Karpas-422 (cell line): ENCODE data around the gene CRYBB1. TPM values are rescaled to one million over a fixed set of nuclear protein-coding genes. Genes with fewer than 3 reads are reported as not detected.
A peak's percentile ranks its signal among the peaks of the same experiment; 100 is the strongest.

ENCODE experiments used
- DNase-seq: peaks from one replicate; pipeline ENCODE4 v3.0.0-alpha.2; 2015
- H2AFZ ChIP-seq: fragments of 200-600 bp; sonication (generic); 2 replicates; pipeline ENCODE4 v1.6.1; 2014; ENCODE audit warnings: antibody characterized with exemption, low read length, mixed read lengths
- H3K27ac ChIP-seq: fragments of 200-600 bp; sonication (generic); 2 replicates; pipeline ENCODE4 v1.5.1; 2014; ENCODE audit warnings: mild to moderate bottlenecking, low read length, moderate library complexity
- H3K27me3 ChIP-seq: fragments of 200-600 bp; sonication (generic); 2 replicates; pipeline ENCODE4 v1.6.1; 2014; ENCODE audit warnings: low read length, mixed read lengths
- H3K36me3 ChIP-seq: fragments of 200-600 bp; sonication (generic); 2 replicates; pipeline ENCODE4 v1.6.1; 2014; ENCODE audit warnings: low read length, mixed read lengths; ENCODE audit not compliant: insufficient read depth
- H3K4me1 ChIP-seq: fragments of 200-600 bp; sonication (generic); 2 replicates; pipeline ENCODE4 v1.6.1; 2014; ENCODE audit warnings: mild to moderate bottlenecking, low read length, mixed read lengths
- H3K4me2 ChIP-seq: fragments of 200-600 bp; sonication (generic); 2 replicates; pipeline ENCODE4 v1.6.1; 2014; ENCODE audit warnings: low read length, low read depth, mild to moderate bottlenecking; ENCODE audit not compliant: poor library complexity, severe bottlenecking
- H3K4me3 ChIP-seq: fragments of 200-600 bp; sonication (generic); 2 replicates; pipeline ENCODE4 v1.5.1; 2014; ENCODE audit warnings: mild to moderate bottlenecking, antibody characterized with exemption, low read length, mixed read lengths
- H3K79me2 ChIP-seq: fragments of 200-600 bp; sonication (generic); 2 replicates; pipeline ENCODE4 v1.6.1; 2014; ENCODE audit warnings: mild to moderate bottlenecking, low read length, mixed read lengths
- H3K9ac ChIP-seq: fragments of 200-600 bp; sonication (generic); 2 replicates; pipeline ENCODE4 v1.6.0; 2014; ENCODE audit warnings: low read length
- H3K9me2 ChIP-seq: fragments of 200-600 bp; sonication (generic), shearing (Covaris generic); replicated peaks from 2 replicates; pipeline ENCODE4 v1.6.0; 2014; ENCODE audit warnings: mild to moderate bottlenecking, low read length, moderate library complexity; ENCODE audit not compliant: insufficient read depth
- H3K9me3 ChIP-seq: fragments of 300-700, 200-600 bp; sonication (generic); 2 replicates; pipeline ENCODE4 v1.6.1; 2014; ENCODE audit warnings: low read length, mixed read lengths
- H4K20me1 ChIP-seq: fragments of 200-600 bp; sonication (generic); 2 replicates; pipeline ENCODE4 v1.6.1; 2014; ENCODE audit warnings: mild to moderate bottlenecking, antibody characterized with exemption, low read length, low read depth; ENCODE audit not compliant: insufficient read depth
- total RNA-seq: library from RNA; depleted of rRNA; stranded (reverse); fragments of >200 nt; shearing (Covaris generic); gene quantifications from 2 replicates; pipeline ENCODE4 v1.2.3, GENCODE V29; 2014; ENCODE audit warnings: low replicate concordance

Gene CRYBB1
- total RNA-seq, 1 experiment from 2014 or later, result 0.22 TPM

- Histone ChIP-seq H3K27ac (no peak overlapping the region), H3K36me3 (peaks cover 4% of the 10 kb centered on the region; the same call in 1 of the 2 replicates), H3K27me3 (no peaks in the 10 kb centered on the region), H3K9ac (no peak overlapping the region), H3K4me3 (no peak overlapping the region), H4K20me1 (no peaks in the 10 kb centered on the region), H3K4me1 (peaks cover 3% of the 10 kb centered on the region), H3K9me3 (no peaks in the 10 kb centered on the region), H3K4me2 (no peak overlapping the region), H2AFZ (no peak overlapping the region), H3K79me2 (peaks cover 89% of the 10 kb centered on the region), H3K9me2 (no peaks in the 10 kb centered on the region)
- no peak for DNase-seq
These were observed 43.7 kb downstream of the CRYBB1 start for GRCh38 chr22:26574001-26574723.

- no peaks in the 10 kb centered on the region for H3K9me2 ChIP-seq
- no peak overlapping the region for H3K9ac ChIP-seq
- no peaks in the 10 kb centered on the region for H4K20me1 ChIP-seq
- H3K27ac ChIP-seq, result no peak overlapping the region
- peaks cover 87% of the 10 kb centered on the region for H3K79me2 ChIP-seq
- H3K4me1 ChIP-seq, result peaks cover 5% of the 10 kb centered on the region
- no peaks in the 10 kb centered on the region for H3K27me3 ChIP-seq
- H3K4me3 ChIP-seq, result no peak overlapping the region
- no peak for DNase-seq
- H3K9me3 ChIP-seq, result no peaks in the 10 kb centered on the region
- H3K36me3 ChIP-seq, result peaks cover 4% of the 10 kb centered on the region; the same call in 1 of the 2 replicates
- H2AFZ ChIP-seq, result no peak overlapping the region
- H3K4me2 ChIP-seq, result no peak overlapping the region
These were observed 44.7 kb downstream of the CRYBB1 start for GRCh38 chr22:26573026-26573662.

- H3K27me3 ChIP-seq, result no peaks in the 10 kb centered on the region
- H3K4me1 ChIP-seq, result peaks cover 27% of the 10 kb centered on the region
- peaks cover 92% of the 10 kb centered on the region for H3K79me2 ChIP-seq
- 0 out of 2 replicates have a peak overlapping the region, but pooled peaks have one; percentile 15 for H3K27ac ChIP-seq
- peaks cover 4% of the 10 kb centered on the region; the same call in 1 of the 2 replicates for H3K36me3 ChIP-seq
- no peak for DNase-seq
- H3K9me2 ChIP-seq, result no peaks in the 10 kb centered on the region
- H4K20me1 ChIP-seq, result no peaks in the 10 kb centered on the region
- H2AFZ ChIP-seq, result no peak overlapping the region
- H3K9ac ChIP-seq, result no peak overlapping the region
- no peak overlapping the region for H3K4me3 ChIP-seq
- no peaks in the 10 kb centered on the region for H3K9me3 ChIP-seq
- no peak overlapping the region for H3K4me2 ChIP-seq
These were observed 46.8 kb downstream of the CRYBB1 start for GRCh38 chr22:26570864-26571525.

GRCh38 chr22:26570115-26570514 is 47.7 kb downstream of the CRYBB1 start:
- no peak for DNase-seq
- Histone ChIP-seq H3K27me3 (no peaks in the 10 kb centered on the region), H3K4me3 (no peak overlapping the region), H3K9ac (no peak overlapping the region), H3K9me2 (no peaks in the 10 kb centered on the region), H3K79me2 (peaks cover 93% of the 10 kb centered on the region), H3K9me3 (no peaks in the 10 kb centered on the region), H2AFZ (no peak overlapping the region), H4K20me1 (no peaks in the 10 kb centered on the region), H3K4me1 (peaks cover 35% of the 10 kb centered on the region), H3K36me3 (peaks cover 4% of the 10 kb centered on the region; the same call in 1 of the 2 replicates), H3K27ac (0 out of 2 replicates have a peak overlapping the region, but pooled peaks have one; percentile 15), H3K4me2 (no peak overlapping the region)

- H3K9me2 ChIP-seq, result no peaks in the 10 kb centered on the region
- peak overlapping the region; percentile 92 for H3K27ac ChIP-seq
- H3K4me2 ChIP-seq, result no peak overlapping the region
- no peak for DNase-seq
- peaks cover 92% of the 10 kb centered on the region for H3K79me2 ChIP-seq
- no peaks in the 10 kb centered on the region for H3K27me3 ChIP-seq
- H3K36me3 ChIP-seq, result no peaks in the 10 kb centered on the region
- H2AFZ ChIP-seq, result no peak overlapping the region
- peaks cover 52% of the 10 kb centered on the region for H3K4me1 ChIP-seq
- no peak overlapping the region for H3K4me3 ChIP-seq
- H3K9ac ChIP-seq, result no peak overlapping the region
- H3K9me3 ChIP-seq, result no peaks in the 10 kb centered on the region
- H4K20me1 ChIP-seq, result no peaks in the 10 kb centered on the region
These were observed 49.6 kb downstream of the CRYBB1 start for GRCh38 chr22:26568207-26568706.

- H3K9me2 ChIP-seq, result no peaks in the 10 kb centered on the region
- H3K27me3 ChIP-seq, result no peaks in the 10 kb centered on the region
- peaks cover 92% of the 10 kb centered on the region for H3K79me2 ChIP-seq
- no peak for DNase-seq
- peak overlapping the region; percentile 60 for H3K4me2 ChIP-seq
- H3K9me3 ChIP-seq, result no peaks in the 10 kb centered on the region
- peaks cover 52% of the 10 kb centered on the region for H3K4me1 ChIP-seq
- peak overlapping the region; percentile 16; the same call in 1 of the 2 replicates for H3K9ac ChIP-seq
- no peaks in the 10 kb centered on the region for H4K20me1 ChIP-seq
- no peaks in the 10 kb centered on the region for H3K36me3 ChIP-seq
- peak overlapping the region; percentile 92 for H3K27ac ChIP-seq
- no peak overlapping the region for H2AFZ ChIP-seq
- no peak overlapping the region; the same call in 1 of the 2 replicates for H3K4me3 ChIP-seq
These were observed 50.2 kb downstream of the CRYBB1 start for GRCh38 chr22:26567610-26568009.

GRCh38 chr22:26566994-26567393 is 50.8 kb downstream of the CRYBB1 start:
- peak overlapping the region; percentile 16 for H3K9ac ChIP-seq
- H3K79me2 ChIP-seq, result peaks cover 92% of the 10 kb centered on the region
- no peaks in the 10 kb centered on the region for H3K9me3 ChIP-seq
- no peaks in the 10 kb centered on the region for H3K36me3 ChIP-seq
- H4K20me1 ChIP-seq, result no peaks in the 10 kb centered on the region
- H3K27me3 ChIP-seq, result no peaks in the 10 kb centered on the region
- H3K27ac ChIP-seq, result peak overlapping the region; percentile 92
- H3K4me1 ChIP-seq, result peaks cover 52% of the 10 kb centered on the region
- no peak for DNase-seq
- H2AFZ ChIP-seq, result no peak overlapping the region
- no peaks in the 10 kb centered on the region for H3K9me2 ChIP-seq
- H3K4me3 ChIP-seq, result peak overlapping the region; percentile 24; the same call in 1 of the 2 replicates
- H3K4me2 ChIP-seq, result peak overlapping the region; percentile 60

GRCh38 chr22:26565889-26566288 is 51.9 kb downstream of the CRYBB1 start:
- Histone ChIP-seq H3K9me3 (no peaks in the 10 kb centered on the region), H3K9me2 (no peaks in the 10 kb centered on the region), H3K79me2 (peaks cover 86% of the 10 kb centered on the region), H3K4me1 (peaks cover 58% of the 10 kb centered on the region), H3K27me3 (no peaks in the 10 kb centered on the region), H3K4me2 (peak overlapping the region; percentile 60), H3K4me3 (peak overlapping the region; percentile 24; the same call in 1 of the 2 replicates), H2AFZ (no peak overlapping the region), H3K27ac (peak overlapping the region; percentile 92), H4K20me1 (no peaks in the 10 kb centered on the region), H3K9ac (peak overlapping the region; percentile 31; the same call in 1 of the 2 replicates), H3K36me3 (no peaks in the 10 kb centered on the region)
- no peak for DNase-seq
